Gastrocnemius medialis (tissue), 4 donors: ENCODE measurements around the gene TMEM18. TPM values are rescaled to one million over a fixed set of nuclear protein-coding genes. Genes with fewer than 3 reads are reported as not detected.

Experiments
- ATAC-seq, 2 donors: fragments of 150-250 bp; one replicate each; pipeline ENCODE4 v1.9.1; 2016
- DNase-seq, 2 donors: peaks; one replicate each; pipeline ENCODE4 v3.0.0-alpha.2; 2019
- H3K27ac ChIP-seq, 4 donors: fragments of 200-600 bp; sonication (generic); 1 replicate in 1 of 4; 2 replicates in 3 of 4; pipeline ENCODE4 v1.5.1; 2016 to 2018; ENCODE audit warnings: mild to moderate bottlenecking in 2 of 4, moderate library complexity in 1 of 4
- H3K27me3 ChIP-seq, 3 donors: fragments of 200-600 bp; sonication (generic) in 2 of 3; 1 replicate in 1 of 3; 2 replicates in 2 of 3; pipeline versions ENCODE4 v1.5.1 to v1.6.0; 2016 to 2019; ENCODE audit warnings: mild to moderate bottlenecking in 1 of 3, moderate library complexity in 1 of 3
- H3K36me3 ChIP-seq, 2 donors: fragments of 200-600 bp; sonication (generic) in 1 of 2; one replicate each; pipeline ENCODE4 v1.5.1; 2017 to 2018
- H3K4me1 ChIP-seq, 2 donors: fragments of 200-600 bp; sonication (generic) in 1 of 2; one replicate each; pipeline ENCODE4 v1.5.1; 2016 to 2017; ENCODE audit warnings: mild to moderate bottlenecking in 2 of 2
- H3K4me3 ChIP-seq, 4 donors: fragments of 200-600 bp; sonication (generic) in 3 of 4; 1 replicate in 1 of 4; 2 replicates in 3 of 4; pipeline ENCODE4 v1.5.1; 2016 to 2019; ENCODE audit warnings: mild to moderate bottlenecking in 2 of 4
- H3K9me3 ChIP-seq, 3 donors: fragments of 200-600 bp; sonication (generic) in 2 of 3; 1 replicate in 1 of 3; 2 replicates in 2 of 3; pipeline ENCODE4 v1.5.1; 2016 to 2019
- POLR2A ChIP-seq, 2 donors: fragments of 450-650 bp; IDR thresholded peaks; one replicate each; pipeline ENCODE4 v1.6.1; 2017; ENCODE audit warnings: antibody characterized with exemption in 2 of 2, mild to moderate bottlenecking in 2 of 2, moderate library complexity in 2 of 2
- in situ Hi-C, 4 donors: fragments of 200-750 bp; cut with MboI; loops; one replicate each; pipeline versions ENCODE4 v1.15.0 to v1.8.0; 2017; ENCODE audit warnings: low sequenced_read_pairs in 4 of 4
- intact Hi-C: fragments of 100-400 bp; cut with DNase I; formaldehyde crosslinking; loops from one replicate; pipeline ENCODE4 v1.15.1; 2023; ENCODE audit warnings: low total_unique reads
- total RNA-seq, 4 donors: library from RNA; depleted of rRNA; stranded (reverse); fragments of >200 nt; gene quantifications; one replicate each; pipeline versions ENCODE4 v1.1.0 to v1.2.3, GENCODE V29; 2016
- TF ChIP-seq, protein P1 (sequence below), 5 experiments: fragments of 450-650 bp in 3 of 5; fragments of 200-600 bp in 2 of 5; sonication (generic) in 2 of 5; IDR thresholded peaks in 4 of 5; conservative IDR thresholded peaks in 1 of 5; 1 replicate in 4 of 5; 2 replicates in 1 of 5; pipeline ENCODE4 v1.5.1; 2016 to 2019; ENCODE audit warnings: antibody characterized with exemption in 5 of 5, mild to moderate bottlenecking in 3 of 5, moderate library complexity in 3 of 5

TMEM18 gene
- total RNA-seq, 4 donors from 2014 or later: 9.0 to 26.1 (median 12.3) TPM

DNA sequence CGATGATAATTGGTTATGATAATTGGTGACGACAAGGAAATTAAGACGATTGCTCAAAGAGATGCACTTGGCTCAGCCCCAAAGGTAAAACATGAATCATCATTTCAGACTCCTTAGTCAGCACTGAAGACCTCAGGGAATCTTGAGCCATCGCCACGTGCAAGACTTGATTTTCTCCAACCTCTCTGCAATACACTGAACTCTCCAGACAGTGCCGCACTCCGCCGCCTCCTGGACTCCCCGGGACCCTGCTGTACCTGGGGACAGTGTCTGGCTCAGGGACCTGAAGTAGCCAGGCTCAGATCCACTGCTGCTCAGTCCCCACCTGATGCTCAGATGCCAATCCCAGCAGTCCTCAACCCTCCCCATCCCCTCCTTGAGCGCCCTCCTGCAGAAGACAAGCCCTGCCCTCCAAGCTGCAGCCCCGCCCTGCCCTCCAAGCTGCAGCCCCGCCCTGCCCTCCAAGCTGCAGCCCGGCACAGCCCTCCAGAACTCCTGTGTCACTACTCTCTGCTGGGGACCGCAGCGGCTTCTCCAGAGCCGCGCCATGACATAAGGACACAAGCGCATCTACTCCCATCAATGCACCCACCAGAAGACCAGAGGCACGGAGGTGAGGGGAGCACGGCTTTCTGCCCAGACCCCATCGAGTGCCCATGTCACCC is 1.1 kb downstream of the TMEM18 start:
- H3K27me3 ChIP-seq: no peaks in the 10 kb centered on the region
- H3K36me3 ChIP-seq: peaks cover 0 to 10% of the 10 kb centered on the region in 2 donors
- in situ Hi-C loops: no loop called here
- DNase-seq: peak; percentile 19 to 29
- TF ChIP-seq, protein P1, sequence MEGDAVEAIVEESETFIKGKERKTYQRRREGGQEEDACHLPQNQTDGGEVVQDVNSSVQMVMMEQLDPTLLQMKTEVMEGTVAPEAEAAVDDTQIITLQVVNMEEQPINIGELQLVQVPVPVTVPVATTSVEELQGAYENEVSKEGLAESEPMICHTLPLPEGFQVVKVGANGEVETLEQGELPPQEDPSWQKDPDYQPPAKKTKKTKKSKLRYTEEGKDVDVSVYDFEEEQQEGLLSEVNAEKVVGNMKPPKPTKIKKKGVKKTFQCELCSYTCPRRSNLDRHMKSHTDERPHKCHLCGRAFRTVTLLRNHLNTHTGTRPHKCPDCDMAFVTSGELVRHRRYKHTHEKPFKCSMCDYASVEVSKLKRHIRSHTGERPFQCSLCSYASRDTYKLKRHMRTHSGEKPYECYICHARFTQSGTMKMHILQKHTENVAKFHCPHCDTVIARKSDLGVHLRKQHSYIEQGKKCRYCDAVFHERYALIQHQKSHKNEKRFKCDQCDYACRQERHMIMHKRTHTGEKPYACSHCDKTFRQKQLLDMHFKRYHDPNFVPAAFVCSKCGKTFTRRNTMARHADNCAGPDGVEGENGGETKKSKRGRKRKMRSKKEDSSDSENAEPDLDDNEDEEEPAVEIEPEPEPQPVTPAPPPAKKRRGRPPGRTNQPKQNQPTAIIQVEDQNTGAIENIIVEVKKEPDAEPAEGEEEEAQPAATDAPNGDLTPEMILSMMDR (IDR thresholded peaks at IDR 0.05 in 4 of 5, conservative IDR thresholded peaks at IDR 0.05 in 1 of 5): peak in 2 of 5 experiments; percentile 6 to 22
- no peak for TF ChIP-seq POLR2A (IDR thresholded peaks at IDR 0.05)
- peak; percentile 9 to 16 for ATAC-seq
- peak overlapping the region; percentile 71 to 99 (median 84) for H3K27ac ChIP-seq
- H3K4me1 ChIP-seq: peaks cover 4 to 22% of the 10 kb centered on the region in 2 donors
- H3K4me3 ChIP-seq: peak overlapping the region; percentile 55 to 90 (median 70)
- intact Hi-C loops: loop anchor here (5.0 kb wide), 3 partner anchors 414 to 1936 kb away; partner anchors contain the start of genes ACP1 and SH3YL1
- no peaks in the 10 kb centered on the region for H3K9me3 ChIP-seq

DNA sequence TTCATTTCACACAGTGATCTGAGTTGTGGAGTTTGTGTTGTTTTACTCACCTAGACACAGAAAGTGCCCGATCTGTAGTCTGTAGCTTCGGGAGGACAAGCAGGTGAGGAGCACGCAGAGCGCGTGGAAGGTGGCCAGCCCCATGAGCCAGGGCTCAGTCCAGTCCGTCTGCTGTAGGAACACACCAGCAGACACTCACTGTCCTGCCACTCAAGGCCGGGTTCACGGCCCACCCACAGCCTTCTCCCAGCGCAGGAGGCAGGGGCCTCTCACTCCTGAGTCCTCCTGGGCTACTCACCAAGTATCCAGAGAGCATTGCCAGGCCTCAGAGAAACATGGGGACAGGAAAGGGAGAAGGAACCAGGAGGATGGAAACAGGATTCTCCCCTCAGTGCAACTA is 1.7 kb downstream of the TMEM18 start:
- Histone ChIP-seq H3K27me3 (no peaks in the 10 kb centered on the region), H3K36me3 (peaks cover 0 to 10% of the 10 kb centered on the region in 2 donors), H3K27ac (peak overlapping the region in 1 of 4 donors; percentile 73), H3K9me3 (no peaks in the 10 kb centered on the region), H3K4me3 (no peak overlapping the region), H3K4me1 (peaks cover 4 to 22% of the 10 kb centered on the region in 2 donors)
- TF ChIP-seq POLR2A (IDR thresholded peaks at IDR 0.05): no peak
- TF ChIP-seq, protein P1 (IDR thresholded peaks at IDR 0.05 in 4 of 5, conservative IDR thresholded peaks at IDR 0.05 in 1 of 5): no peak
- DNase-seq (no peak), ATAC-seq (no peak)
- in situ Hi-C loops: no loop called here
- intact Hi-C loops: loop anchor here (5.0 kb wide), 3 partner anchors 413 to 1937 kb away; partner anchors contain the start of genes ACP1 and SH3YL1

DNA sequence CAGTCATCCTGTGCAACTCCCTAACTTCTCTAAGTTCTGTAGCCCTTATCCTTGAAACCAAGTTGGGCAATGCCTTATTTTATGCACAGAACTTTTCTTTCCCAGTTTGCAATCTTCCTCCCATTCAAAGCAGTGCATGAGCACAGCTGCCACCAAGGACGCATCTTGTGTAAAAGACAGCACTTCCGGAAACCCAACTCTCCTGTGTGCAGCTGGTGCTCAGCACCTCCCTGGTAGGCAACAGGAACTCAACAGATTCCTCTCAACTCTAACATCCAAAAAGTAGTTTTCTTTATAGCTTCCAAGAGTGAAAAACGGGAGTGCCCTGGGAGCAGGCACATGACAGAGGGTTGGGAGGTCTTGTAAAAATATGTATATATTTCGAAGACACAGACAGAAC is 2.2 kb downstream of the TMEM18 start:
- Histone ChIP-seq H3K4me1 (peaks cover 4 to 22% of the 10 kb centered on the region in 2 donors), H3K4me3 (no peak overlapping the region), H3K9me3 (no peaks in the 10 kb centered on the region), H3K36me3 (peaks cover 0 to 11% of the 10 kb centered on the region in 2 donors), H3K27me3 (no peaks in the 10 kb centered on the region), H3K27ac (no peak overlapping the region)
- TF ChIP-seq, protein P1 (IDR thresholded peaks at IDR 0.05 in 4 of 5, conservative IDR thresholded peaks at IDR 0.05 in 1 of 5): no peak
- TF ChIP-seq POLR2A (IDR thresholded peaks at IDR 0.05): no peak
- DNase-seq (no peak), ATAC-seq (no peak)
- in situ Hi-C loops (no loop called here), intact Hi-C loops (loop anchor here (5.0 kb wide), 3 partner anchors 413 to 1937 kb away; partner anchors contain the start of genes ACP1 and SH3YL1)

DNA sequence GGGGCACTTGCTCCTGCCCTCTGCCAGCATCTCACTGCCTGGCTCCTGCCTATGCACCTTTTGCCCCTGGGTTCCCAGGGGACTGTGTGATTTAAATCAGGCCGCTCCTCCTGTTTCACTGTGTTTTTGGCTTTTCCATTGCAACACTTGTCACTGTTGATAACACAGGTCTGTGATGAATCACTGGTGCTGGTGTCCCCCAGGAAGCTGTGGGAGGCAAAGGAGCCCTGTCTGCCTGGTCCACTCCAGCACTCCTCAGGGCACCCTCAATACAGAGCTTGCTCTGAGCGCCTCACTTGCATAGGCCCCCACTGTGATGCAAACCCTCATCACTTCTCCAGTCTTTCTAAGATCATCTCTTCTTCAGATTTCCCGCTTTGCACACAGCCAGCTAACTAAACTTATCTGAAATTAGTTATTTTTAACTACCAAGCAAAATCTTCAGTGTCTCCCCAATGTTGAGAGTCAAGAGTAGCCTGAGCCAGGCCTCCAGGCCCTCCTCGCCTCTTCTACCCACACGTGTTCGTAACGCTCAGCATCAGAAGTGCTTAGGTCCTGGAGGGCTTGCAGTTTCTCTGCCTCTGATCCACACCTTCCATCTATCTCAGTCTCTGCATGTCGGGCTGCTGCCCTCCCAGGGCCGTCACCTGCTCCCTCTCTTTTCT is 2.8 kb downstream of the TMEM18 start:
- H3K9me3 ChIP-seq: no peaks in the 10 kb centered on the region
- H3K4me3 ChIP-seq: no peak overlapping the region
- DNase-seq (no peak), ATAC-seq (no peak)
- in situ Hi-C loops (no loop called here), intact Hi-C loops (no loop called here)
- peaks cover 0 to 17% of the 10 kb centered on the region in 2 donors for H3K36me3 ChIP-seq
- H3K27me3 ChIP-seq: no peaks in the 10 kb centered on the region
- no peak for TF ChIP-seq POLR2A (IDR thresholded peaks at IDR 0.05)
- TF ChIP-seq, protein P1 (IDR thresholded peaks at IDR 0.05 in 4 of 5, conservative IDR thresholded peaks at IDR 0.05 in 1 of 5): no peak
- no peak overlapping the region for H3K27ac ChIP-seq
- H3K4me1 ChIP-seq: peaks cover 4 to 22% of the 10 kb centered on the region in 2 donors
